ENCODE measurements around the gene GATA1. TPM values are rescaled to one million over a fixed set of nuclear protein-coding genes. Genes with fewer than 3 reads are reported as not detected.

The GATA1 gene
- total RNA-seq, 1 donor from 2014 or later, result 0.76 TPM

GRCh38 chrX:48782795-48783194, 3.6 kb upstream of the GATA1 start:
- DNase-seq (ENCODE audit: low spot score) (no peak), ATAC-seq (no peak)
- intact Hi-C loops (cut with DNase I), result no loop called here

- DNase-seq (ENCODE audit: low spot score) (no peak), ATAC-seq (no peak)
- intact Hi-C loops (cut with DNase I), result no loop called here
These were observed 1.7 kb upstream of the GATA1 start for GRCh38 chrX:48784726-48785125.

GRCh38 chrX:48785186-48785539, 1.2 kb upstream of the GATA1 start:
- no peak for ATAC-seq
- no peak for DNase-seq (ENCODE audit: low spot score)
- intact Hi-C loops (cut with DNase I), result no loop called here

- ATAC-seq, result no peak
- DNase-seq (ENCODE audit: low spot score), result no peak
- intact Hi-C loops (cut with DNase I), result no loop called here
These were observed 713 bp upstream of the GATA1 start for GRCh38 chrX:48785540-48786214.

GRCh38 chrX:48786825-48787504, 575 bp downstream of the GATA1 start:
- ATAC-seq (no peak), DNase-seq (ENCODE audit: low spot score) (no peak)
- intact Hi-C loops (cut with DNase I), result no loop called here

- intact Hi-C loops (cut with DNase I), result no loop called here
These were observed 1.4 kb downstream of the GATA1 start for GRCh38 chrX:48787505-48788443.

GRCh38 chrX:48789366-48790220, 3.2 kb downstream of the GATA1 start:
- DNase-seq (ENCODE audit: low spot score), result no peak
- intact Hi-C loops (cut with DNase I), result no loop called here
- ATAC-seq, result no peak

More at GRCh38 chrX:48787505-48788443, 1.4 kb downstream of the GATA1 start:
- ATAC-seq (no peak), DNase-seq (ENCODE audit: low spot score) (no peak)

- ATAC-seq, result no peak
- DNase-seq (ENCODE audit: low spot score), result no peak
- intact Hi-C loops (cut with DNase I), result no loop called here
These were observed 4.1 kb downstream of the GATA1 start for GRCh38 chrX:48790477-48790876.

- DNase-seq (ENCODE audit: low spot score) (no peak), ATAC-seq (no peak)
- intact Hi-C loops (cut with DNase I), result no loop called here
These were observed 4.9 kb downstream of the GATA1 start for GRCh38 chrX:48791063-48791820.

- no peak for DNase-seq (ENCODE audit: low spot score)
- ATAC-seq, result no peak
- intact Hi-C loops (cut with DNase I), result no loop called here
These were observed 5.8 kb downstream of the GATA1 start for GRCh38 chrX:48792219-48792618.

- DNase-seq (ENCODE audit: low spot score) (no peak), ATAC-seq (no peak)
- intact Hi-C loops (cut with DNase I), result no loop called here
These were observed 7.5 kb downstream of the GATA1 start for GRCh38 chrX:48793935-48794334.

- ATAC-seq (no peak), DNase-seq (ENCODE audit: low spot score) (no peak)
- intact Hi-C loops (cut with DNase I), result no loop called here
These were observed 8.0 kb downstream of the GATA1 start for GRCh38 chrX:48794340-48794910.

GRCh38 chrX:48794911-48795515, 8.6 kb downstream of the GATA1 start:
- DNase-seq (ENCODE audit: low spot score), result no peak
- no peak for ATAC-seq
- intact Hi-C loops (cut with DNase I), result no loop called here

- ATAC-seq, result no peak
- no peak for DNase-seq (ENCODE audit: low spot score)
- intact Hi-C loops (cut with DNase I), result no loop called here
These were observed 11.9 kb downstream of the GATA1 start for GRCh38 chrX:48798318-48798717.

- no peak for ATAC-seq
- intact Hi-C loops (cut with DNase I), result no loop called here
- no peak for DNase-seq (ENCODE audit: low spot score)
These were observed 14.3 kb downstream of the GATA1 start for GRCh38 chrX:48800574-48801279.

- ATAC-seq, result peak; percentile 97
- peak; percentile 96 for DNase-seq (ENCODE audit: low spot score)
- intact Hi-C loops (cut with DNase I), result no loop called here
These were observed 15.1 kb downstream of the GATA1 start, which contains the start of gene HDAC6 for GRCh38 chrX:48801280-48802088. HDAC6 (plus strand) TSS chrX:48802067; CDS start chrX:48802693, 626 bp downstream.

Measured in sciatic nerve (tissue), 2 donors.